ENCODE data around the gene HYAL2. TPM values are rescaled to one million over a fixed set of nuclear protein-coding genes. Genes with fewer than 3 reads are reported as not detected.

The HYAL2 gene
- total RNA-seq, 1 donor = 320 TPM

Other genes starting within 250 kb of the HYAL2 start
- gene RBM5, start 233.8 kb downstream of the HYAL2 start, total RNA-seq = 195 and 202 TPM in 2 replicates
- gene SEMA3F, start 167.4 kb downstream of the HYAL2 start, total RNA-seq = 75.3 and 134 TPM in 2 replicates
- not detected in 2 replicates for gene GNAT1, start 131.1 kb downstream of the HYAL2 start, total RNA-seq
- gene SLC38A3, start 117.5 kb downstream of the HYAL2 start, total RNA-seq = 0.13 and 0.36 TPM in 2 replicates
- 492 and 561 TPM in 2 replicates for gene GNAI2, start 86.5 kb downstream of the HYAL2 start, total RNA-seq
- gene SEMA3B, start 53.6 kb downstream of the HYAL2 start, total RNA-seq = 0.40 and 0.79 TPM in 2 replicates
- gene LSMEM2, start 43.7 kb downstream of the HYAL2 start, total RNA-seq = not detected in 2 replicates
- gene IFRD2, start 30.3 kb downstream of the HYAL2 start, total RNA-seq = 114 and 131 TPM in 2 replicates
- 4.9 and 7.0 TPM in 2 replicates for gene HYAL3, start 23.3 kb downstream of the HYAL2 start, total RNA-seq
- gene NAA80, start 23.3 kb downstream of the HYAL2 start, total RNA-seq = 7.0 and 10.0 TPM in 2 replicates
- gene HYAL1, start 19.2 kb downstream of the HYAL2 start, total RNA-seq = 3.7 and 5.0 TPM in 2 replicates
- 29.6 and 31.4 TPM in 2 replicates for gene TUSC2, start 5.5 kb upstream of the HYAL2 start, total RNA-seq
- 14.6 and 17.0 TPM in 2 replicates for gene RASSF1, start 18.1 kb upstream of the HYAL2 start, total RNA-seq
- 0.07 and 0.13 TPM in 2 replicates for gene ZMYND10, start 23.0 kb upstream of the HYAL2 start, total RNA-seq
- gene NPRL2, start 28.0 kb upstream of the HYAL2 start, total RNA-seq = 15.8 and 16.1 TPM in 2 replicates
- gene CYB561D2, start 28.1 kb upstream of the HYAL2 start, total RNA-seq = 10.8 and 12.2 TPM in 2 replicates
- gene TMEM115, start 36.8 kb upstream of the HYAL2 start, total RNA-seq = 42.3 and 46.7 TPM in 2 replicates
- gene CACNA2D2, start 180.9 kb upstream of the HYAL2 start, total RNA-seq = under 0.01 TPM in 2 replicates
- 2.1 and 3.4 TPM in 2 replicates for gene C3orf18, start 245.0 kb upstream of the HYAL2 start, total RNA-seq
- 10.8 and 12.0 TPM in 2 replicates for gene HEMK1, start 246.8 kb upstream of the HYAL2 start, total RNA-seq

All from thoracic aorta endothelial cell (primary cell).